ENCODE results near the gene STRADA.

Gene STRADA

DNA sequence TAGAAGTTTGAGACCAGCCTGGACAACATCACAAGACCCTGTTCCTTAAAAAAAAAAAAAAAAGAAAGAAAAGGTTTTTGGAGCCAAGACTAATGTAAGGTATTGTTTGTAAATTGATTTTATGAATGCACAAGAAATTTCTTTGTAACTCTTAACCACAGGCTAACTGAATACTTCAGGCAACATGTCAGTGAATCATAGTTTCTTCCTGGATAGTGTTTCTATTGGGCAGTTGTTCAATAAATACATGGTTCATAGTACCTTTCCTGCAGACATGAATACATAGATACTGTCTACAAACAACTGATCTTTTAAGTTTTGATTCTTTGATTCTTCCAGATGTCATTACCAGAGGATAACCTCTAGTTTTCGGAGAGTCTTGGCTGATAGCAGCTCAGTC lies 44.0 kb upstream of the STRADA start:
- H4K20me1 ChIP-seq (ENCODE audit: insufficient read depth) = peaks cover 4% of the 10 kb centered on the region

GRCh38 chr17:63783522-63783921 lies 41.9 kb upstream of the STRADA start:
- TF ChIP-seq, protein P1, sequence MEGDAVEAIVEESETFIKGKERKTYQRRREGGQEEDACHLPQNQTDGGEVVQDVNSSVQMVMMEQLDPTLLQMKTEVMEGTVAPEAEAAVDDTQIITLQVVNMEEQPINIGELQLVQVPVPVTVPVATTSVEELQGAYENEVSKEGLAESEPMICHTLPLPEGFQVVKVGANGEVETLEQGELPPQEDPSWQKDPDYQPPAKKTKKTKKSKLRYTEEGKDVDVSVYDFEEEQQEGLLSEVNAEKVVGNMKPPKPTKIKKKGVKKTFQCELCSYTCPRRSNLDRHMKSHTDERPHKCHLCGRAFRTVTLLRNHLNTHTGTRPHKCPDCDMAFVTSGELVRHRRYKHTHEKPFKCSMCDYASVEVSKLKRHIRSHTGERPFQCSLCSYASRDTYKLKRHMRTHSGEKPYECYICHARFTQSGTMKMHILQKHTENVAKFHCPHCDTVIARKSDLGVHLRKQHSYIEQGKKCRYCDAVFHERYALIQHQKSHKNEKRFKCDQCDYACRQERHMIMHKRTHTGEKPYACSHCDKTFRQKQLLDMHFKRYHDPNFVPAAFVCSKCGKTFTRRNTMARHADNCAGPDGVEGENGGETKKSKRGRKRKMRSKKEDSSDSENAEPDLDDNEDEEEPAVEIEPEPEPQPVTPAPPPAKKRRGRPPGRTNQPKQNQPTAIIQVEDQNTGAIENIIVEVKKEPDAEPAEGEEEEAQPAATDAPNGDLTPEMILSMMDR (conservative IDR thresholded peaks at IDR 0.05; ENCODE audit: low read depth, low read length) = no peak
- Histone ChIP-seq H3K27ac (no peak overlapping the region), H3K4me3 (IDR thresholded peaks at IDR 0.05; ENCODE audit: insufficient read depth, low read depth, low read length) (no peak overlapping the region), H2AFZ (ENCODE audit: low read depth) (no peak overlapping the region), H3K4me1 (ENCODE audit: low read depth, poor library complexity, severe bottlenecking) (peaks cover 17% of the 10 kb centered on the region), H3K27me3 (ENCODE audit: insufficient read depth, low read depth) (no peaks in the 10 kb centered on the region), H3K4me2 (no peak overlapping the region), H4K20me1 (ENCODE audit: insufficient read depth) (peaks cover 7% of the 10 kb centered on the region; the same call in 1 of the 2 replicates), H3K9ac (no peak overlapping the region), H3K79me2 (ENCODE audit: insufficient read depth, low read depth) (peaks cover 95% of the 10 kb centered on the region), H3K36me3 (ENCODE audit: insufficient read depth) (peaks cover 11% of the 10 kb centered on the region; the same call in 1 of the 2 replicates)

More for the DNA sequence above, 44.0 kb upstream of the STRADA start:
- peaks cover 95% of the 10 kb centered on the region for H3K79me2 ChIP-seq (ENCODE audit: insufficient read depth, low read depth)
- H3K27ac ChIP-seq = no peak overlapping the region
- H3K4me2 ChIP-seq = no peak overlapping the region
- no peak overlapping the region for H2AFZ ChIP-seq (ENCODE audit: low read depth)
- peaks cover 9% of the 10 kb centered on the region for H3K4me1 ChIP-seq (ENCODE audit: low read depth, poor library complexity, severe bottlenecking)
- TF ChIP-seq, protein P1 (conservative IDR thresholded peaks at IDR 0.05; ENCODE audit: low read depth, low read length) = no peak
- H3K27me3 ChIP-seq (ENCODE audit: insufficient read depth, low read depth) = no peaks in the 10 kb centered on the region
- peaks cover 17% of the 10 kb centered on the region; the same call in 1 of the 2 replicates for H3K36me3 ChIP-seq (ENCODE audit: insufficient read depth)
- H3K4me3 ChIP-seq (IDR thresholded peaks at IDR 0.05; ENCODE audit: insufficient read depth, low read depth, low read length) = no peak overlapping the region
- H3K9ac ChIP-seq = no peak overlapping the region

GRCh38 chr17:63780928-63781327 lies 39.3 kb upstream of the STRADA start:
- H3K4me2 ChIP-seq = no peak overlapping the region
- no peak overlapping the region for H2AFZ ChIP-seq (ENCODE audit: low read depth)
- TF ChIP-seq, protein P1 (conservative IDR thresholded peaks at IDR 0.05; ENCODE audit: low read depth, low read length) = no peak
- H3K4me3 ChIP-seq (IDR thresholded peaks at IDR 0.05; ENCODE audit: insufficient read depth, low read depth, low read length) = no peak overlapping the region
- H3K4me1 ChIP-seq (ENCODE audit: low read depth, poor library complexity, severe bottlenecking) = peaks cover 20% of the 10 kb centered on the region
- H4K20me1 ChIP-seq (ENCODE audit: insufficient read depth) = peaks cover 7% of the 10 kb centered on the region; the same call in 1 of the 2 replicates
- H3K27me3 ChIP-seq (ENCODE audit: insufficient read depth, low read depth) = no peaks in the 10 kb centered on the region
- no peak overlapping the region for H3K9ac ChIP-seq
- peaks cover 99% of the 10 kb centered on the region for H3K79me2 ChIP-seq (ENCODE audit: insufficient read depth, low read depth)
- H3K36me3 ChIP-seq (ENCODE audit: insufficient read depth) = no peaks in the 10 kb centered on the region
- no peak overlapping the region for H3K27ac ChIP-seq

- Histone ChIP-seq H3K79me2 (ENCODE audit: insufficient read depth, low read depth) (peaks cover 99% of the 10 kb centered on the region), H3K36me3 (ENCODE audit: insufficient read depth) (no peaks in the 10 kb centered on the region), H4K20me1 (ENCODE audit: insufficient read depth) (peaks cover 7% of the 10 kb centered on the region; the same call in 1 of the 2 replicates), H3K27ac (no peak overlapping the region), H3K4me1 (ENCODE audit: low read depth, poor library complexity, severe bottlenecking) (peaks cover 24% of the 10 kb centered on the region), H3K27me3 (ENCODE audit: insufficient read depth, low read depth) (no peaks in the 10 kb centered on the region), H3K9ac (no peak overlapping the region), H3K4me2 (no peak overlapping the region), H2AFZ (ENCODE audit: low read depth) (no peak overlapping the region), H3K4me3 (IDR thresholded peaks at IDR 0.05; ENCODE audit: insufficient read depth, low read depth, low read length) (no peak overlapping the region)
- TF ChIP-seq, protein P1 (conservative IDR thresholded peaks at IDR 0.05; ENCODE audit: low read depth, low read length) = no peak
Observed at GRCh38 chr17:63780507-63780906, 38.9 kb upstream of the STRADA start.

All from KMS-11 (cell line).